GM18508 (cell line): ENCODE results near the gene PLRG1.

ENCODE experiments used
- ATAC-seq: cut with Tn5 transposase; IDR thresholded peaks from one replicate; pipeline ENCODE4 v1.9.1; 2021; ENCODE audit warnings: moderate number of reproducible peaks; ENCODE audit not compliant: insufficient read depth, unreplicated experiment

Gene PLRG1

GRCh38 chr4:154485127-154485773 is 65.0 kb downstream of the PLRG1 start:
- ATAC-seq, result peak; percentile 99
